NCI-H2171 (cell line): ENCODE measurements around the gene ZG16.
"Not testable (repeated sequence)": the region's sequence is repeated elsewhere in the genome, so short reads cannot be mapped to it uniquely, and the experiment has no call there.

Experiments
- DNase-seq: peaks from one replicate; lab custom pipeline; 2025; lab: John Stamatoyannopoulos, UW

Gene ZG16

DNA sequence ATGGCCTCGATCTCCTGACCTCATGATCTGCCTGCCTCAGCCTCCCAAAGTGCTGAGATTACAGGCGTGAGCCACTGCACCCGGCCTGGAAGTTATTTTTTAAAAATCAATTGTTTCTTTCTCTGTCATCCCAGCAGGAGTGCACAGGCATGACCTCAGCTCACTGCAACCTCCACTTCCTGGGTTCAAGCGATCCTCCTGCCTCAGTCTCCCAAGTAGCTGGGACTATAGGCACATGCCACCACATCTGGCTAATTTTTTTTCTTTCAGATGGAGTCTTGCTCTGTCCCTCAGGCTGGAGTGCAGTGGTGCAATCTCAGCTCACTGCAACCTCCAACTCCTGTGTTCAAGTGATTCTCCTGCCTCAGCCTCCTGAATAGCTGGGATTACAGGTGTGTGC, 9.1 kb downstream of the ZG16 start:
- DNase-seq = not testable (repeated sequence)

- no peak for DNase-seq
Measured at GRCh38 chr16:29789775-29790182, 11.7 kb downstream of the ZG16 start.

- DNase-seq = peak; percentile 98
Measured at GRCh38 chr16:29790183-29790948, 12.3 kb downstream of the ZG16 start, which contains the start of gene KIF22. Gene KIF22, plus strand, starts transcription at chr16:29790751. Its CDS starts 9 bp downstream, at chr16:29790760.

DNA sequence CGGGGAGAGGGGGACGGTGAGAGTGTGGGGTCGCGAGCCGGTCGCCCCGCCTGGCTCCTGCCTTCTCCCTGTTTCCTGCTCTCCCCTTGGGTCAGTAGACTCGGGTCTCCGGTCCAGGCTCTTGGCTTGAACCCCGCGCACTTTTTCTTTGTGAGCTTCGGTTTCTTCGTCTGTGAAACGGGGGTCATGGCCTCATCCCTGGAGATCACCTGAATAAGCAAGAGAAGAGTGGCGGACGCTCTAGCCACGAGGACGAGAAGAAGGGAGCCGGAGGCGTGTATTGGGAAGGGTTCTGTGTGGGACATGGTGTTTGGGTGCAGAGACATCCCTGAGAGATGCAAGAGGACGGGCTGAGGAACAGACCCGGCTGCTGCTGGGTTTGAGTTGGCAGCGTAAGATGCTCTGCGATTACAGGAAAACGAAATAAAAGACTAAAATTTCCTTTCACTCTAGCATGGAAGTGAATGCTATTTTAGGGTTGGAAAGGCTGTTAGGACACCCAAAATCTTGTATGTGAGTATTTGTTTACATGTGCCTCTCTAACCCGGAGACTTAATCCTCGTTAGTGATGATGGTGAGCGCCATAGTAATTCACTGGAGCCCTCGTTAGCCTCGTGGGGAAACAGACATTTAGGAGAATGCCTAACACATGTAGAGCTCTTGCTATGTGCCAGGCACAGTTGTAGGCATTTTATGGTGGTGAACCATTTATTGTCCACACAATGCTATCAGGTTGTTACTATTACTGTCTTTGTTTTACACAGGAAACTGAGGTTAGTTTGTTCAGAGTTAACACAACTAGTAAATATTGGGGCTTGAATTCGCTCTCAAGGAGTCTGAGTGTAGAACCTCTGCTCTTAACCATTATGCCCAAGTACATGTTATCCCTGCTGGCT, 13.1 kb downstream of the ZG16 start:
- no peak for DNase-seq

DNA sequence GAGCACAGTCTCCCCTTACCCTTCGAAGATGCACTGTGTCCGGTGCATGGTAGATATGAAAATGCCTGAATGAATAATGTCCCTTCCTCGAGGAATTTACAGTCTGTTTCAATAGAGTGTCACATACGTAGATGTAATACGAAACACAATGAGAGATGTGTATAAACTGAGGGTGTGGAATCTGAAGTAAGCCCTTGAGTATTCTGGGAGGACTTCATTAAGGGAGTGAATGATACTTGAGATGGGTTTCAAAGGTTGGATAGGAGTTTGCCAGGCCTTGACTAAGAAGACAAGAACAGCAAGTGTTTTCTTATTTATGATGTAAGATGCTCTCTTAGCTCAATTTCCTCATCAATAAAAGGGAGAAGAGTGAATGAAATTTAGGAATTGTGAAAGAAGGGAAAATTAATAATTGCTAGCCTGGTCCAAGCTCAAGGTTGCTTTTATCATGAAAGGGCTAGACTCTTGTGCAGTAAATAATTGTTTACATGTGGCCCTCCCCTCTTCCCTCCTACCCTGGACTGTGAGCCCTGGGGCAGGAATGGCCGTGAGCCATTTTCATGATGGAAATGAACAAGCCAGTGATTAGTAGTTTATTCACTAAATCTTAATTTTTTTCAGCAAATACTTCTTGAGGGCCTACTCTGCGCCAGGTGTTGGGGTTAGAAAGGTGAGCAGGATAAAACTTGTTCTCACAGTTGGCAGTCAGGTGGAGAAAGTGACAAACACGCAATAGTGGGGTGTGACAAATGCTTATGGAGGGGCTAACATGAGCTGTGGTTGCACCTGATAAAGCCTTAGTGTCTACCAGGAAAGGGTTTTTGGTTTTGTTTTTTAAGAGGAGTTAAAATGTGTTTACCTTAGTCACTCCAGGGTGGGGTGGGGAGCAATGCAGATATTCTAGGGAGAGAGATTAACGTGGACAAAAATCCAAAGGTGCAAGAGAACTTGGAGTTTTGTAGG, 14.1 kb downstream of the ZG16 start:
- no peak for DNase-seq

DNA sequence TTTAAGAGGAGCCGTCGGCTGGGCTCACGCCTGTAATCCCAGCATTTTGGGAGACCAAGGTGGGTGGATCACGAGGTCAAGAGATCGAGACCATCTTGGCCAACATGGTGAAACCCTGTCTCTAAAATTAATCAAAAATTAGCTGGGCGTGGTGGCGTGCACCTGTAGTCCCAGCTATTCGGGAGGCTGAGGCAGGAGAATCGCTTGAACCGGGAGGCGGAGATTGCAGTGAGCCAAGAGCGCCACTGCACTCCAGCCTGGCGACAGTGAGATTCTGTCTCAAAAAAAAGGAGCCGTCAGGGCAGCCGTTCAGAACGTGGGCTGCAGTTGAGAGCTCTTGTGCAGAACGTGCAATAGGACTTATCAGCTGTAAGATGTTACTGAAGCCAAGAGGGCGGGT, 15.1 kb downstream of the ZG16 start:
- not testable (repeated sequence) for DNase-seq

GRCh38 chr16:29794231-29794710, 16.2 kb downstream of the ZG16 start:
- DNase-seq = no peak

DNA sequence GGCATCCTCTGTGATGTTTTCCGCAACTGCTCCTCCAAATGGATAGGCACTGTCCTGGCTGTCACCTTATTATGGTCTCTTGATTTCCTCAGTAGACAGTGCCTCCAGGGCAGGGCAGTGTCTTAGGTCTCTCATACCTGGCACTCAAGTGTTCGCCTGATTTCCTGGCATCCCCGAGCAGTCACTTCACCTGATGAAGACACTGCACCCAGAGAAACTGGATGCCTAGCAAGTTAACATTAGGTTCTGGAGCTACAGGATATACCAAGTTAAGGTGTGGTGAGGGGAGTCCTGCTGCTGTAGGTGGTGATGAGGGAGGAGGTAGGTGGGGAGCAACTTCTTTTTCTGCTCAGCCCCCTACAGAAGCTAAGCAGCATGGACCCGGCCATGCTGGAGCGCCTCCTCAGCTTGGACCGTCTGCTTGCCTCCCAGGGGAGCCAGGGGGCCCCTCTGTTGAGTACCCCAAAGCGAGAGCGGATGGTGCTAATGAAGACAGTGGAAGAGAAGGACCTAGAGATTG, 24.4 kb downstream of the ZG16 start:
- DNase-seq = no peak

DNA sequence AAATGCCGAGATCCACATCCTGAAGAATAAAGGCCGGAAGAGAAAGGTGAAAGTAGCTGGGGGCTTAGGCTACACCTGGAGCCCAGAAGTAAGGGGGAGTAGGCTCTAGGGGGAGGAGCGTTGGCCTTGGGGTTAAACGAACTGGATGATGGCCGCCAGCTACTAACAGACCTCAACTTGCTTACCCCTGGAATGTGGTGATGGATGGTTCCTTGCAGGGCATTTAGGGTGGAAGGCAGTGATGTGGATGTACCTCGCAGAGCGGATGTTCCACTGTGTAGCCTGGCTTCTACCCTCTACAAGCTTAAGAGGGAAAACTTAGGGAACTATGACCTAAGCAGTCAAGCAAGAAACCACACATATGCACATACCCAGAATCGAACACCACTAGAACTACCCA, 26.0 kb downstream of the ZG16 start:
- DNase-seq = no peak

- peak; percentile 73 for DNase-seq
Measured at GRCh38 chr16:29804455-29805231, 26.6 kb downstream of the ZG16 start.

GRCh38 chr16:29805232-29806098, 27.4 kb downstream of the ZG16 start:
- peak; percentile 99 for DNase-seq

GRCh38 chr16:29806099-29806579, 28.1 kb downstream of the ZG16 start, which contains the start of gene MAZ:
Gene MAZ, plus strand, starts transcription at chr16:29806529. Its CDS starts 173 bp downstream, at chr16:29806702.
- DNase-seq = peak; percentile 93

GRCh38 chr16:29806641-29807425, 28.8 kb downstream of the ZG16 start:
- peak; percentile 79 for DNase-seq

- DNase-seq = peak; percentile 82
Measured at GRCh38 chr16:29807426-29808218, 29.6 kb downstream of the ZG16 start.

- DNase-seq = no peak
Measured at GRCh38 chr16:29808219-29808900, 30.3 kb downstream of the ZG16 start.

DNA sequence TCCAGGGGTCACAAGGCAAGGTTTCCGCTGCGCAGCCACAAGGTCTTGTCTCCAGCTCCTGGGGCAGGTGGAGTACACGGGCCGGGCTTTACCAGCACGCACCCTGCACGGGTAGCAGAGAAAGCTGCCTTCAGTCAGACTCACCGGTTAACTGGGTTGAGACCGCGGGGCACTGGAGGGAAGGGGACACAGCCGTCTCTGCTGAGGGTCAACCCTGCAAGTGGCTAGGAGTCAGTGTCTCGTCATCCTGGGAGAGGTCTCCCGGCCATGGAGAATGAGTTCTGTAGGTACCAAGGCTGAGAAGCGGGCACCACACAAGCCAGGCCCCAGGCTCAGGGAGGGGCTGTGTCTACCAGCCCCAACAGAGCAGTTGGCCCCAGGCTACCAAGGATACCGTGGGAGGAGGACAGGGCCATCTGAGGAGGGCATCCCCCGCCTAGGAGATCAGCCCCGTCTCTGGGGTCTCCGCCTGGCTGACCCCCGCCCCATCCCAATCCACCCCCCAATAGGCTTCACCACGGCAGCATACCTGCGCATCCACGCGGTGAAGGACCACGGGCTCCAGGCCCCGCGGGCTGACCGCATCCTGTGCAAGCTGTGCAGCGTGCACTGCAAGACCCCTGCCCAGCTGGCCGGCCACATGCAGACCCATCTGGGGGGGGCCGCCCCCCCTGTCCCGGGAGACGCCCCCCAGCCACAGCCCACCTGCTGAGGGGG, 31.1 kb downstream of the ZG16 start:
- no peak for DNase-seq
